ENCODE data around the gene B3GNT3.
A peak's percentile ranks its signal among the peaks of the same experiment; 100 is the strongest.
"Not testable (repeated sequence)": the region's sequence is repeated elsewhere in the genome, so short reads cannot be mapped to it uniquely, and the experiment has no call there.

B3GNT3 gene

GRCh38 chr19:17797424-17798201 lies 2.7 kb downstream of the B3GNT3 start:
- no peak for DNase-seq

- not testable (repeated sequence) for DNase-seq
These were observed 3.7 kb downstream of the B3GNT3 start for GRCh38 chr19:17798599-17798998.

GRCh38 chr19:17802137-17802858 lies 7.4 kb downstream of the B3GNT3 start:
- no peak for DNase-seq

- no peak for DNase-seq
These were observed 8.4 kb downstream of the B3GNT3 start for GRCh38 chr19:17803264-17803896.

GRCh38 chr19:17805427-17805826 lies 10.5 kb downstream of the B3GNT3 start:
- DNase-seq, result no peak

- no peak for DNase-seq
These were observed 12.0 kb downstream of the B3GNT3 start for GRCh38 chr19:17806945-17807344.

GRCh38 chr19:17807731-17808316 lies 12.9 kb downstream of the B3GNT3 start:
- no peak for DNase-seq

GRCh38 chr19:17811103-17811502 lies 16.2 kb downstream of the B3GNT3 start:
- DNase-seq, result no peak

GRCh38 chr19:17811681-17812080 lies 16.7 kb downstream of the B3GNT3 start:
- DNase-seq, result no peak

GRCh38 chr19:17812099-17812498 lies 17.2 kb downstream of the B3GNT3 start:
- no peak for DNase-seq

GRCh38 chr19:17817668-17818363 lies 22.9 kb downstream of the B3GNT3 start:
- DNase-seq, result no peak

- no peak for DNase-seq
These were observed 26.3 kb downstream of the B3GNT3 start, which contains the start of gene INSL3 for GRCh38 chr19:17821190-17821589. TSS of gene INSL3 (minus strand) at chr19:17821519. CDS start at chr19:17821506, 13 bp downstream.

- no peak for DNase-seq
These were observed 29.4 kb downstream of the B3GNT3 start for GRCh38 chr19:17824339-17824738.

GRCh38 chr19:17826508-17827056 lies 31.6 kb downstream of the B3GNT3 start:
- no peak for DNase-seq

GRCh38 chr19:17829855-17830566 lies 35.1 kb downstream of the B3GNT3 start:
- peak; percentile 20 for DNase-seq

- no peak for DNase-seq
These were observed 35.9 kb downstream of the B3GNT3 start for GRCh38 chr19:17830567-17831418.

GRCh38 chr19:17831419-17831888 lies 36.5 kb downstream of the B3GNT3 start:
- no peak for DNase-seq

GRCh38 chr19:17832443-17833208 lies 37.7 kb downstream of the B3GNT3 start:
- no peak for DNase-seq

- DNase-seq, result no peak
These were observed 39.6 kb downstream of the B3GNT3 start for GRCh38 chr19:17834350-17835181.

All from DMS79 treated with DMSO at 0.1 percent for 48 hours (cell line).